ENCODE measurements around the gene ARFGEF2. TPM values are rescaled to one million over a fixed set of nuclear protein-coding genes. Genes with fewer than 3 reads are reported as not detected.

ARFGEF2 gene
- polyA plus RNA-seq, 1 donor from 2014 or later, result 19.8 TPM

- Histone ChIP-seq H3K27ac (ENCODE audit: low read length) (no peak overlapping the region), H2AFZ (ENCODE audit: low read depth, low read length) (no peak overlapping the region), H3K4me2 (ENCODE audit: low read length) (no peak overlapping the region), H3K79me2 (replicated peaks; ENCODE audit: insufficient read depth, low read length) (no peaks in the 10 kb centered on the region), H3F3A (ENCODE audit: insufficient read depth, low read length, poor library complexity, severe bottlenecking) (no peaks in the 10 kb centered on the region), H3K36me3 (ENCODE audit: insufficient read depth, low read length) (no peaks in the 10 kb centered on the region), H3K27me3 (ENCODE audit: insufficient read depth, low read depth, low read length) (no peaks in the 10 kb centered on the region), H3K9me3 (ENCODE audit: low read length) (no peaks in the 10 kb centered on the region), H3K4me3 (ENCODE audit: low read length) (no peak overlapping the region), H3K9ac (ENCODE audit: low read length) (no peak overlapping the region), H4K20me1 (ENCODE audit: insufficient read depth) (no peaks in the 10 kb centered on the region), H3K9me2 (ENCODE audit: insufficient read depth, low read length) (no peaks in the 10 kb centered on the region)
- no peak for TF ChIP-seq POLR2AphosphoS5 (IDR thresholded peaks at IDR 0.05)
- no peak for TF ChIP-seq EP300 (conservative IDR thresholded peaks at IDR 0.05; ENCODE audit: poor library complexity, severe bottlenecking)
- no peak for TF ChIP-seq MXI1 (conservative IDR thresholded peaks at IDR 0.05; ENCODE audit: poor library complexity, severe bottlenecking)
- TF ChIP-seq, protein P1, sequence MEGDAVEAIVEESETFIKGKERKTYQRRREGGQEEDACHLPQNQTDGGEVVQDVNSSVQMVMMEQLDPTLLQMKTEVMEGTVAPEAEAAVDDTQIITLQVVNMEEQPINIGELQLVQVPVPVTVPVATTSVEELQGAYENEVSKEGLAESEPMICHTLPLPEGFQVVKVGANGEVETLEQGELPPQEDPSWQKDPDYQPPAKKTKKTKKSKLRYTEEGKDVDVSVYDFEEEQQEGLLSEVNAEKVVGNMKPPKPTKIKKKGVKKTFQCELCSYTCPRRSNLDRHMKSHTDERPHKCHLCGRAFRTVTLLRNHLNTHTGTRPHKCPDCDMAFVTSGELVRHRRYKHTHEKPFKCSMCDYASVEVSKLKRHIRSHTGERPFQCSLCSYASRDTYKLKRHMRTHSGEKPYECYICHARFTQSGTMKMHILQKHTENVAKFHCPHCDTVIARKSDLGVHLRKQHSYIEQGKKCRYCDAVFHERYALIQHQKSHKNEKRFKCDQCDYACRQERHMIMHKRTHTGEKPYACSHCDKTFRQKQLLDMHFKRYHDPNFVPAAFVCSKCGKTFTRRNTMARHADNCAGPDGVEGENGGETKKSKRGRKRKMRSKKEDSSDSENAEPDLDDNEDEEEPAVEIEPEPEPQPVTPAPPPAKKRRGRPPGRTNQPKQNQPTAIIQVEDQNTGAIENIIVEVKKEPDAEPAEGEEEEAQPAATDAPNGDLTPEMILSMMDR (IDR thresholded peaks at IDR 0.05; ENCODE audit: poor library complexity, severe bottlenecking), result no peak
- no peak for TF ChIP-seq REST (IDR thresholded peaks at IDR 0.05; ENCODE audit: borderline replicate concordance)
- TF ChIP-seq TAF1 (IDR thresholded peaks at IDR 0.05; ENCODE audit: low read depth), result no peak
- TF ChIP-seq SMC3 (conservative IDR thresholded peaks at IDR 0.05; ENCODE audit: poor library complexity), result no peak
- TF ChIP-seq EZH2 (IDR thresholded peaks at IDR 0.05; ENCODE audit: borderline replicate concordance, insufficient read depth, low read length, poor library complexity, severe bottlenecking), result no peak
- TF ChIP-seq RAD21 (conservative IDR thresholded peaks at IDR 0.05), result no peak
Measured at GRCh38 chr20:48942730-48943129, 21.2 kb downstream of the ARFGEF2 start.

- H3K4me2 ChIP-seq (ENCODE audit: low read length), result no peak overlapping the region
- no peaks in the 10 kb centered on the region for H3K79me2 ChIP-seq (replicated peaks; ENCODE audit: insufficient read depth, low read length)
- H3K9me3 ChIP-seq (ENCODE audit: low read length), result no peaks in the 10 kb centered on the region
- H2AFZ ChIP-seq (ENCODE audit: low read depth, low read length), result no peak overlapping the region
- TF ChIP-seq TAF1 (IDR thresholded peaks at IDR 0.05; ENCODE audit: low read depth), result no peak
- TF ChIP-seq MXI1 (conservative IDR thresholded peaks at IDR 0.05; ENCODE audit: poor library complexity, severe bottlenecking), result no peak
- H4K20me1 ChIP-seq (ENCODE audit: insufficient read depth), result no peaks in the 10 kb centered on the region
- H3K36me3 ChIP-seq (ENCODE audit: insufficient read depth, low read length), result no peaks in the 10 kb centered on the region
- no peaks in the 10 kb centered on the region for H3K9me2 ChIP-seq (ENCODE audit: insufficient read depth, low read length)
- H3F3A ChIP-seq (ENCODE audit: insufficient read depth, low read length, poor library complexity, severe bottlenecking), result no peaks in the 10 kb centered on the region
- H3K27me3 ChIP-seq (ENCODE audit: insufficient read depth, low read depth, low read length), result no peaks in the 10 kb centered on the region
- H3K4me3 ChIP-seq (ENCODE audit: low read length), result no peak overlapping the region
- no peak overlapping the region for H3K9ac ChIP-seq (ENCODE audit: low read length)
- H3K27ac ChIP-seq (ENCODE audit: low read length), result no peak overlapping the region
Measured at GRCh38 chr20:48944663-48945297, 23.3 kb downstream of the ARFGEF2 start.
